HepG2 (cell line): ENCODE data around the gene TET2. TPM values are rescaled to one million over a fixed set of nuclear protein-coding genes. Genes with fewer than 3 reads are reported as not detected.

Source experiments
- ATAC-seq: fragments of 200-7000 bp; cut with Tn5 transposase; 3 replicates; pipeline ENCODE4 v1.9.1; 2020; ENCODE audit warnings: mild to moderate bottlenecking, moderate library complexity
- BruUV-seq: library from RNA; stranded (reverse); fragments of 400-500 nt; replicated peaks from 2 replicates; lab custom pipeline; 2021; lab: Mats Ljungman, UMichigan
- CTCF ChIA-PET: fragments of 300-600 bp; formaldehyde crosslinking; extraction: SDS; loops from one replicate; lab custom pipeline; 2021; ENCODE audit warnings: low total read pairs, inconsistent platforms, low intra/inter-chr PET ratio; lab: Yijun Ruan, JAX
- POLR2A ChIA-PET: fragments of 350-600 bp; sonication (Branson Sonifier 250); formaldehyde crosslinking; loops from one replicate; lab custom pipeline; 2020; ENCODE audit warnings: antibody characterized with exemption, inconsistent platforms; lab: Yijun Ruan, JAX
- DNase-seq: peaks from one replicate; pipeline ENCODE4 v3.0.0-alpha.2; 2015; ENCODE audit warnings: low spot score
- FAIRE-seq: peaks from 3 replicates; lab custom pipeline; 2011; peaks lifted over from hg19 to GRCh38; lab: Jason Lieb, UNC
- H2AFZ ChIP-seq: one replicate; pipeline ENCODE4 v1.6.1; 2011; ENCODE audit warnings: low read length, inconsistent platforms
- H3K27ac ChIP-seq: fragments of 300-600 bp; 3 replicates; pipeline ENCODE4 v1.8.0; 2011; ENCODE audit warnings: mixed run types, mild to moderate bottlenecking, mixed read lengths, low read length, inconsistent platforms; ENCODE audit not compliant: insufficient read depth; ENCODE audit errors: extremely low read length
- H3K27me3 ChIP-seq, 2 experiments: fragments of 200-600 bp in 1 of 2; 2 replicates in 1 of 2; 3 replicates in 1 of 2; pipeline versions ENCODE4 v1.6.0 to v1.8.0; 2011; ENCODE audit warnings: low read length in 2 of 2, mild to moderate bottlenecking in 2 of 2, moderate library complexity in 2 of 2, inconsistent platforms in 1 of 2; ENCODE audit not compliant: insufficient read depth in 2 of 2, control insufficient read depth in 1 of 2
- H3K36me3 ChIP-seq, 2 experiments: fragments of 200-600 bp in 1 of 2; replicated peaks in 1 of 2; 2 replicates in 1 of 2; 3 replicates in 1 of 2; pipeline versions ENCODE4 v1.5.1 to v1.8.0; 2011; ENCODE audit warnings: low read length in 2 of 2, inconsistent platforms in 1 of 2; ENCODE audit not compliant: insufficient read depth in 2 of 2, control insufficient read depth in 1 of 2
- H3K4me1 ChIP-seq: 2 replicates; pipeline ENCODE4 v1.5.1; 2012; ENCODE audit warnings: low read length, inconsistent platforms; ENCODE audit not compliant: insufficient read depth
- H3K4me2 ChIP-seq: 2 replicates; pipeline ENCODE4 v1.6.0; 2011; ENCODE audit warnings: low read depth, low read length, inconsistent platforms
- H3K4me3 ChIP-seq, 3 experiments: fragments of 200-600 bp in 1 of 3; sonication (generic), shearing (Covaris generic) in 1 of 3; replicated peaks in 1 of 3; 2 replicates each; pipeline ENCODE4 v1.5.1; 2011 to 2016; ENCODE audit warnings: low read length in 3 of 3, inconsistent platforms in 2 of 3, low read depth in 2 of 3, mild to moderate bottlenecking in 2 of 3, control low read depth in 1 of 3, mixed read lengths in 1 of 3; ENCODE audit not compliant: insufficient read depth in 1 of 3
- H3K79me2 ChIP-seq: one replicate; pipeline ENCODE4 v1.6.1; 2011; ENCODE audit warnings: low read length, inconsistent platforms; ENCODE audit not compliant: insufficient read depth
- H3K9ac ChIP-seq: 2 replicates; pipeline ENCODE4 v1.6.0; 2011; ENCODE audit warnings: mild to moderate bottlenecking, low read depth, low read length, inconsistent platforms; ENCODE audit not compliant: insufficient read depth
- H3K9me3 ChIP-seq: 2 replicates; pipeline ENCODE4 v1.5.1; 2012; ENCODE audit warnings: mild to moderate bottlenecking, low read length
- H4K20me1 ChIP-seq: 2 replicates; pipeline ENCODE4 v1.6.0; 2011; ENCODE audit warnings: inconsistent platforms, mild to moderate bottlenecking, low read length, moderate library complexity; ENCODE audit not compliant: insufficient read depth
- CHCHD3 ChIP-seq: sonication (generic); formaldehyde crosslinking; IDR thresholded peaks from 2 replicates; pipeline ENCODE4 v1.8.0; 2022; ENCODE audit warnings: mild to moderate bottlenecking, missing genetic modification reagents, moderate library complexity
- RELA ChIP-seq: sonication (generic); formaldehyde crosslinking; IDR thresholded peaks from 2 replicates; pipeline ENCODE4 v1.4.0; 2020; ENCODE audit warnings: missing genetic modification reagents
- SIN3A ChIP-seq: IDR thresholded peaks from 2 replicates; pipeline ENCODE4 v1.6.1; 2011; ENCODE audit warnings: low read depth, mild to moderate bottlenecking, control low read depth, low read length, borderline replicate concordance
- U2AF2 ChIP-seq: fragments of 200-400 bp; formaldehyde crosslinking; IDR thresholded peaks from 2 replicates; pipeline ENCODE4 v1.6.1; 2017; ENCODE audit warnings: low read depth, mild to moderate bottlenecking, low read length
- ZEB1 ChIP-seq: IDR thresholded peaks from 2 replicates; pipeline ENCODE4 v1.6.1; 2012; ENCODE audit warnings: mild to moderate bottlenecking, low read depth, inconsistent platforms; ENCODE audit not compliant: insufficient replicate concordance
- ZNF552 ChIP-seq: sonication (generic); formaldehyde crosslinking; IDR thresholded peaks from 2 replicates; pipeline ENCODE4 v1.9.0; 2022; ENCODE audit warnings: missing genetic modification reagents, mild to moderate bottlenecking, borderline replicate concordance
- ZNF614 ChIP-seq: IDR thresholded peaks from 2 replicates; pipeline ENCODE4 v1.6.1; 2018; ENCODE audit warnings: missing biosample characterization, missing genetic modification reagents, inconsistent platforms, borderline replicate concordance
- WGBS: methylation state at CpG from one replicate; pipeline ENCODE4 v1.1.6; 2017; ENCODE audit warnings: low lambda C conversion rate; 5-methylcytosine and 5-hydroxymethylcytosine counted together
- in situ Hi-C: cut with HindIII; loops from 2 replicates; pipeline ENCODE4 v1.10.0; 2017; ENCODE audit warnings: low pct_unique_long_range_greater_than_20kb; ENCODE audit not compliant: extremely low pct_ligation_motif_present
- intact Hi-C: fragments of 100-400 bp; cut with micrococcal nuclease; formaldehyde crosslinking; loops from one replicate; pipeline ENCODE4 v1.10.0; 2022; ENCODE audit not compliant: unreplicated experiment
- polyA plus RNA-seq, 8 experiments: library from polyadenylated mRNA; depleted of rRNA in 3 of 8; stranded (reverse) in 7 of 8; unstranded in 1 of 8; fragments of >200 nt; fragmentation: Illumina TruSeq in 4 of 8; extraction: Trizol in 4 of 8; gene quantifications; 2 replicates each; pipeline versions ENCODE4 v1.2.1 to v1.2.3, GENCODE V29; 2011 to 2016; ENCODE audit warnings: low read depth in 4 of 8, missing spikeins in 1 of 8, mixed read lengths in 1 of 8; ENCODE audit not compliant: insufficient read depth in 1 of 8
- total RNA-seq, 5 experiments: library from RNA; depleted of rRNA; stranded (reverse); fragments of >200 nt; fragmentation: Illumina TruSeq; extraction: Trizol; gene quantifications; 2 replicates each; pipeline ENCODE4 v1.2.3, GENCODE V29; 2016; ENCODE audit warnings: low read depth in 1 of 5
- TF ChIP-seq, protein P1 (sequence below): sonication (generic); formaldehyde crosslinking; IDR thresholded peaks from 2 replicates; pipeline ENCODE4 v1.4.0; 2020; ENCODE audit warnings: missing genetic modification reagents; ENCODE audit errors: not compliant biosample characterization
- TF ChIP-seq, protein P2 (sequence below): sonication (generic); formaldehyde crosslinking; conservative IDR thresholded peaks from 2 replicates; pipeline ENCODE4 v1.8.0; 2022; ENCODE audit warnings: missing genetic modification reagents
- TF ChIP-seq, protein P3 (sequence below): sonication (generic); formaldehyde crosslinking; IDR thresholded peaks from 2 replicates; pipeline ENCODE4 v1.8.1; 2023; ENCODE audit warnings: mild to moderate bottlenecking, inconsistent platforms, moderate library complexity, missing genetic modification reagents, borderline replicate concordance
- TF ChIP-seq, protein P4 (sequence below): sonication (generic); formaldehyde crosslinking; IDR thresholded peaks from 2 replicates; pipeline ENCODE4 v1.4.0; 2020; ENCODE audit warnings: missing genetic modification reagents, borderline replicate concordance

The TET2 gene
- total and polyA plus RNA-seq, 2 of the 13 experiments (the other 11 are each of a cell fraction or from before 2014, with no cell fraction given): 4.7 to 4.8 TPM

DNA sequence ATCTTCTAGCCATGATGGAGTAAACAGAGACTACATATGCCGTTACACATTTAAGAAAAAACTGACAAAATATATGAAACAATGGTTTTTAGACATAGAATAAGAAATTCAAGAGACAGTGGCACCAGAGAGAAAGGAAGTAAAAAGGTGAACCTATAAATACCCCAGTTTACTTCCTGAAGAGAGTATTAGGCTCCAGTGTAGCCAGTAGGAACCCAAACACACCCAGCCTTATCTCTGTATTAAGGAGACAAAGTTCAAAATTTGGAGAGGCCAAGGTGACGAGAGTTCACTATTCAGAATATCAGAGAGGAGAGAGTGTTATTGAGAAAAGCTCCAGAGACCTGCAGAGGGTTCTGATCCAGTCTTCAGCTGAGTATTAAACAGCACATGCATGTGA lies 119.0 kb downstream of the TET2 start:
- Histone ChIP-seq H3K27me3 (no peaks in the 10 kb centered on the region), H3K4me2 (no peak overlapping the region), H3K9me3 (no peaks in the 10 kb centered on the region), H3K79me2 (no peaks in the 10 kb centered on the region), H3K4me1 (no peaks in the 10 kb centered on the region), H2AFZ (no peak overlapping the region), H3K9ac (no peak overlapping the region), H3K4me3 (no peak overlapping the region), H3K36me3 (peaks cover 1 to 9% of the 10 kb centered on the region in 2 experiments; a peak in 2 of 5 replicates), H3K27ac (no peak overlapping the region), H4K20me1 (no peaks in the 10 kb centered on the region)
- 97% methylated on average over 2 of the region's 2 CpGs for WGBS
- no TSS peak for BruUV-seq
- no peak for DNase-seq
- TF ChIP-seq ZNF614: no peak
- TF ChIP-seq, protein P1, sequence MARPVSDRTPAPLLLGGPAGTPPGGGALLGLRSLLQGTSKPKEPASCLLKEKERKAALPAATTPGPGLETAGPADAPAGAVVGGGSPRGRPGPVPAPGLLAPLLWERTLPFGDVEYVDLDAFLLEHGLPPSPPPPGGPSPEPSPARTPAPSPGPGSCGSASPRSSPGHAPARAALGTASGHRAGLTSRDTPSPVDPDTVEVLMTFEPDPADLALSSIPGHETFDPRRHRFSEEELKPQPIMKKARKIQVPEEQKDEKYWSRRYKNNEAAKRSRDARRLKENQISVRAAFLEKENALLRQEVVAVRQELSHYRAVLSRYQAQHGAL: no peak
- TF ChIP-seq, protein P2, sequence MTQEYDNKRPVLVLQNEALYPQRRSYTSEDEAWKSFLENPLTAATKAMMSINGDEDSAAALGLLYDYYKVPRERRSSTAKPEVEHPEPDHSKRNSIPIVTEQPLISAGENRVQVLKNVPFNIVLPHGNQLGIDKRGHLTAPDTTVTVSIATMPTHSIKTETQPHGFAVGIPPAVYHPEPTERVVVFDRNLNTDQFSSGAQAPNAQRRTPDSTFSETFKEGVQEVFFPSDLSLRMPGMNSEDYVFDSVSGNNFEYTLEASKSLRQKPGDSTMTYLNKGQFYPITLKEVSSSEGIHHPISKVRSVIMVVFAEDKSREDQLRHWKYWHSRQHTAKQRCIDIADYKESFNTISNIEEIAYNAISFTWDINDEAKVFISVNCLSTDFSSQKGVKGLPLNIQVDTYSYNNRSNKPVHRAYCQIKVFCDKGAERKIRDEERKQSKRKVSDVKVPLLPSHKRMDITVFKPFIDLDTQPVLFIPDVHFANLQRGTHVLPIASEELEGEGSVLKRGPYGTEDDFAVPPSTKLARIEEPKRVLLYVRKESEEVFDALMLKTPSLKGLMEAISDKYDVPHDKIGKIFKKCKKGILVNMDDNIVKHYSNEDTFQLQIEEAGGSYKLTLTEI (CRISPR knock-in tag): no peak
- no peak for TF ChIP-seq U2AF2
- TF ChIP-seq CHCHD3 (CRISPR knock-in tag): no peak
- TF ChIP-seq, protein P3, sequence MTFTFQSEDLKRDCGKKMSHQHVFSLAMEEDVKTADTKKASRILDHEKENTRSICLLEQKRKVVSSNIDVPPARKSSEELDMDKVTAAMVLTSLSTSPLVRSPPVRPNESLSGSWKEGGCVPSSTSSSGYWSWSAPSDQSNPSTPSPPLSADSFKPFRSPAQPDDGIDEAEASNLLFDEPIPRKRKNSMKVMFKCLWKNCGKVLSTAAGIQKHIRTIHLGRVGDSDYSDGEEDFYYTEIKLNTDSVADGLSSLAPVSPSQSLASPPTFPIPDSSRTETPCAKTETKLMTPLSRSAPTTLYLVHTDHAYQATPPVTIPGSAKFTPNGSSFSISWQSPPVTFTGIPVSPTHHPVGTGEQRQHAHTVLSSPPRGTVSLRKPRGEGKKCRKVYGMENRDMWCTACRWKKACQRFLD: no peak
- no peak for TF ChIP-seq RELA (CRISPR knock-in tag)
- no peak for TF ChIP-seq SIN3A
- no peak for TF ChIP-seq ZEB1
- no peak for TF ChIP-seq ZNF552
- TF ChIP-seq, protein P4, sequence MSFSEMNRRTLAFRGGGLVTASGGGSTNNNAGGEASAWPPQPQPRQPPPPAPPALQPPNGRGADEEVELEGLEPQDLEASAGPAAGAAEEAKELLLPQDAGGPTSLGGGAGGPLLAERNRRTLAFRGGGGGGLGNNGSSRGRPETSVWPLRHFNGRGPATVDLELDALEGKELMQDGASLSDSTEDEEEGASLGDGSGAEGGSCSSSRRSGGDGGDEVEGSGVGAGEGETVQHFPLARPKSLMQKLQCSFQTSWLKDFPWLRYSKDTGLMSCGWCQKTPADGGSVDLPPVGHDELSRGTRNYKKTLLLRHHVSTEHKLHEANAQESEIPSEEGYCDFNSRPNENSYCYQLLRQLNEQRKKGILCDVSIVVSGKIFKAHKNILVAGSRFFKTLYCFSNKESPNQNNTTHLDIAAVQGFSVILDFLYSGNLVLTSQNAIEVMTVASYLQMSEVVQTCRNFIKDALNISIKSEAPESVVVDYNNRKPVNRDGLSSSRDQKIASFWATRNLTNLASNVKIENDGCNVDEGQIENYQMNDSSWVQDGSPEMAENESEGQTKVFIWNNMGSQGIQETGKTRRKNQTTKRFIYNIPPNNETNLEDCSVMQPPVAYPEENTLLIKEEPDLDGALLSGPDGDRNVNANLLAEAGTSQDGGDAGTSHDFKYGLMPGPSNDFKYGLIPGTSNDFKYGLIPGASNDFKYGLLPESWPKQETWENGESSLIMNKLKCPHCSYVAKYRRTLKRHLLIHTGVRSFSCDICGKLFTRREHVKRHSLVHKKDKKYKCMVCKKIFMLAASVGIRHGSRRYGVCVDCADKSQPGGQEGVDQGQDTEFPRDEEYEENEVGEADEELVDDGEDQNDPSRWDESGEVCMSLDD (CRISPR knock-in tag): no peak
- no peak for FAIRE-seq
- ChIA-PET CTCF (no interaction called here), POLR2A (no interaction called here)
- in situ Hi-C loops (no loop called here), intact Hi-C loops (no loop called here)
- no peak for ATAC-seq
